ENCODE results near the gene CTNNAL1.
"Not testable (repeated sequence)": the region's sequence is repeated elsewhere in the genome, so short reads cannot be mapped to it uniquely, and the experiment has no call there.

Gene CTNNAL1

DNA sequence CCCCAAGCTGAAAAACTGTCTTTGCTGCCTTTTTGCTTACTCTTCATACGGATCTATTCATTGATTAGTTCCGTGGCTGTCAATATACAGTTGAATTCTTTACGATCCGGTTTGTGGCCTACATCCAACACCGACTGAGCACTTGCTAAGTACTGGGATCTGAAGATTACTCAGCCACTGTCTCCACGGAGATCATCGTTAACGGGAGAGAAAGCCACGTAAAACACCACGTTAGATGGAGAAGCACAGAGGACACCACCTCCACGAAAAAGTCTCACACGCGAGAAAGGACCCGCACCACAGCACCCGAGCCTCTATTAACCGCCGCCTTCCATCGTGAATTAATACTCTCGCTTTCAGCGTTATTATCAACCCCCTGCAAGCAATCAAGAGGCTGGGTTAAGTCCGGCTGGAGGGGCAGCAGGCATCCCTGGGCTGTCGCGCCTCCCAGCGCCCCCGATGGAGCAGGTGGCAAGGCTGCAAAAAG lies 80.0 kb downstream of the CTNNAL1 start:
- DNase-seq (ENCODE audit: low spot score) = peak; percentile 59

DNA sequence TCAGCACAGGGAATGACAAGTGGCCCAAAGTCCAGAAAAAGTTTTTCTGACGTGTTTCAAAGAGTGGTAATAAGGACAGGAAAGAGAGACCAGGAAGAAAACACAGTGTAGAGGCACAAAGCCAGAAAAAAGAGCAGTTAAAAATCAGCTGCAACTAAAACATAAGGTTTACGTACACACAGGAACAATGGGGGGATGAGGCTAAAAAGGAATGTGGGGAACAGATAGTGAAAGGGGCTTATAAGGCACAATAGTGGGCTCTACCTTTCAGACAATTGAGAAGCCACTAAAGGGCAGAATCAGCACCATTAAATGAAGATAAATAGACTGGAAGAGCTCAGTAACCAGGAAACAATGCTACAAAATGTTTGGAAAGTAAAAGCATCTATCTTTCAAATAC lies 84.9 kb downstream of the CTNNAL1 start:
- no peak for DNase-seq (ENCODE audit: low spot score)

GRCh38 chr9:108924466-108924865 lies 88.8 kb downstream of the CTNNAL1 start:
- no peak for DNase-seq (ENCODE audit: low spot score)

- no peak for DNase-seq (ENCODE audit: low spot score)
These were observed 92.1 kb downstream of the CTNNAL1 start for GRCh38 chr9:108921200-108921599.

DNA sequence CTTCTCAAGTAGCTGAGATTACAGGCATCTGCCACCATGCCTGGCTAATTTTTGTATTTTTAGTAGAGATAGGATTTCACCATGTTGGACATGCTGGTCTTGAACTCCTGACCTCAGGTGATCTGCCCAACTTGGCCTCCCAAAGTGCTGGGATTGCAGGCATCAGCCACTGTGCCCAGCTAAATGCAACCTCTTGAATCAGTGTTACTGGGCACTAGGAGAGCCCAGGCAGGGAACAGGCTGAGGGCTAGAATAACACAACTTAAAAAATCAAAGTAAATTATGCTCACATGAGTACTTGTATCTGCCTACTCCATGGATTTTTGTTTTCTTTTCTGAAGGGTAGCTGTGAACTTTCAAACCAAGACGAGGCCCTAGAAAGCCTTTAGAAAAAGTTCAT lies 92.9 kb downstream of the CTNNAL1 start:
- not testable (repeated sequence) for DNase-seq (ENCODE audit: low spot score)

DNA sequence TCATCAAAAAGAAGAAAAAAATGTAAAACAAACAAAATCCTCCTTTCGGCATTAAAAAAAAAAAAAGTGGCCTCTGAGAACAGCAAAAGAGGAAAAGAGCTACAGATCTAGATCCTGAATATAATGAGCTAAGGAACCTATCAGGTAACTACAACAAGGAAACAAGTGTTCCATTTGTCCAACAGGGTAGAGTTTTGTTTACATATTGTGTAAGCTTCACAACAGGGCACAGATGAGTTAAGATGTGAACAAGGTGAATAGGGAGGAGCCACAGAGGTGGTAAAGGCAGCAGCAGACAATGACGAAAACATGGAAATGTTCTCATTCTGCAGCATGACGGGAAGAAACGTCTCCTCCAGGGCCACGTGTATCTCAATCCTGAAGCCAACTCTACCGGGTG lies 93.8 kb downstream of the CTNNAL1 start:
- no peak for DNase-seq (ENCODE audit: low spot score)

- DNase-seq (ENCODE audit: low spot score) = no peak
These were observed 99.9 kb downstream of the CTNNAL1 start for GRCh38 chr9:108913391-108913790.

- DNase-seq (ENCODE audit: low spot score) = no peak
These were observed 101.5 kb downstream of the CTNNAL1 start for GRCh38 chr9:108911820-108912219.

DNA sequence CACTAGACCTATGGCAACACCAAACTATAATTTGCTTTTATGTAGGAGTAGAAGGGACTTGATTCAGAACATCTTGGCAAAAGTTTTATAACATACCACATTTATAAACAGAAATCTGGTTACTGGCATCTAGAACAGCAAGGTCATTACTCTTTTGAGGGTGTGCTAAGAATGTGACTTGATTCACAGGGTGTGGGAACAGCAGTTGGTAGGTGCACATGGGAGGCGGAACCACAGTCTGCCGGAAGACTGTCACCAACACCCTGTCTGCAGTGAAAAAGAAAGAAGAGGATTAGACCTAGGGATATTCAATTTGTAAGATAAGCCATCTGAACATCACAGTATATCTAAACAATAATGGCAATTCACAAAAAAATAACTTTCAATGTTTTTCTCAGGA lies 102.4 kb downstream of the CTNNAL1 start:
- no peak for DNase-seq (ENCODE audit: low spot score)

GRCh38 chr9:108910402-108910801 lies 102.9 kb downstream of the CTNNAL1 start:
- no peak for DNase-seq (ENCODE audit: low spot score)

GRCh38 chr9:108905494-108905893 lies 107.8 kb downstream of the CTNNAL1 start:
- DNase-seq (ENCODE audit: low spot score) = no peak

DNA sequence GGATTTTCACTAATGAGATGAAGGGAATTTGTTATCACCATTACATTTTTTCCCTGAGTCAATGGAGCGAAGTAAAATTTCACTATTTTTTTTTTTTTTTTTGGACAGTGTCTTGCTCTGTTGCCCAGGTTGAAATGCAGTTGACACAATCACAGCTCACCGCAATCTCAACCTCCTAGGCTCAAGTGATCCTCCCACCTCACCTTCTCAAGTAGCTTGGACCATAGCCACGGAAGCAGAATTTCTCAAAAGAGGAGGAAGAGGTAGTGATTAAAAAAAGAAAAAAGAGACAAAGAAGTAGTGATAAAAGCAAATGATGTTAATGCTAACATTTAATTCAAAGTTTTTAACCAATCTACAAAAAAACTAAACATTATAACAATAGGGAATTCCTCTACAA lies 109.1 kb downstream of the CTNNAL1 start:
- no peak for DNase-seq (ENCODE audit: low spot score)

DNA sequence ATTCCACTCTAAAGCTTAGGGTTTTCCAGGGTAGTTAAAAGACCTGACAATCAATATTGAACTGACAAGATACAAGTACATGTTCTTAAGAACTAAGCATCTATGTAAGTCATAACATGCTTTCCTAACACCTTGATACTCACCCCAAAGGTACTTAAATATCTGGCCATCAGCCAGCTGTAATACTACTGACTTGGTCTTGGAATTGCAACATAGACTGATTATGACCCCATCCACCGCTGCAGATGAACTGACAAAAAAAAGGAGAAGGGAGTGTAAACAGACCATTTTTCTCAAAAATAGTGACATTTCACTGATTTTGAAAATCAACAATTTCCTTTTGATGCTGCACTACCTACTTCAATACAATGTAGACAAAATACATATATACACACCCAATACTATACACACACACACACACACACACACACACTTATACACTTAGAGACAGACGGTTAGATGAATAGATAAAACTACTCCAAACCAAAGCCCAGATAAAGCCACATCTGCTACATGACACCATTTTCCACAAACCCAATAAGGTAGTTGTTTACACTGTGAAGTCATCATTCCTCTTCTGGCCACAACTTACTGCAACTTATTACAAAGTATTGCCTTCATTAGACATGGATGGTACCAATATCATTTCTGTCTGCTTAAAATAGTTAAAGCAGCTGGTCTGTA lies 109.7 kb downstream of the CTNNAL1 start:
- DNase-seq (ENCODE audit: low spot score) = no peak

GRCh38 chr9:108900176-108900575 lies 113.1 kb downstream of the CTNNAL1 start:
- DNase-seq (ENCODE audit: low spot score) = no peak

GRCh38 chr9:108899023-108899695 lies 114.1 kb downstream of the CTNNAL1 start:
- DNase-seq (ENCODE audit: low spot score) = not testable (repeated sequence)

DNA sequence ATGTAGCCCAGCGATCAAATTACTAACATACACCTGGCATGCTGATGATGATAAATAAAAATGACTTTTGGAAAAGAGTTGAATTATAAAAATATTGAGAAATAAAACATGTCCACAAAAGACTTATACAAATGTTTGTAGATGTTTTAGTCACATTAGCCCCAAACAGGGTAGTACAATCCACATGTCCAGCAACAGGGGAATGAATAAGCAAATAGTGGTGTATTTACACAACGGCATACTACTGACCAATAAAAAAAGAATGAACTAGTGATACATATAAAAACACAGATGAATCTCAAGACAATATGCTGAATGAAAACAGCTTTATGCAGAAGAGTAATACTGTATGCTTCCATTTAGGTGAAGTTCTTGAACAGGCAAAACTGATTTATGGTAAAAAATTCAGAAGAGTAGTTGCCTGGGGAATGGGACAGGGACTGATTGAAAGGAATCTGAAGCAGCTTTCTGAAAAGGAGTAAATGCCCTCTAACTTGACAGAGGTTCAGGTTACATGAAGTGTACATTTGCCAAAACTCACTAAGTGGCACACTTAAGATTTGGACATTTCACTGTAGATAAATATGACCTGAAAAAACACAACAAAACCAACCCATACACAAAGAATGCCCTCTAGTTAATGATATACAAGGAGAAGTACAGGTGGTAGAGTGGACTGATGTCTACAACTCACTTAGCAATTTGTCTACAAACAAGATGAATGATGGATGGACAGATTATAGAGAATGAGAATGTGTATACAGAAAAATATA lies 115.8 kb downstream of the CTNNAL1 start:
- DNase-seq (ENCODE audit: low spot score) = no peak

GRCh38 chr9:108894225-108894997 lies 118.9 kb downstream of the CTNNAL1 start:
- no peak for DNase-seq (ENCODE audit: low spot score)

Data from RKO (cell line).